ENCODE data around the gene DPP6. TPM values are rescaled to one million over a fixed set of nuclear protein-coding genes. Genes with fewer than 3 reads are reported as not detected.
"Not testable (repeated sequence)": the region's sequence is repeated elsewhere in the genome, so short reads cannot be mapped to it uniquely, and the experiment has no call there.

Gene DPP6
- total and polyA plus RNA-seq, 9 donors: 3.3 to 11.5 (median 4.7) TPM

DNA sequence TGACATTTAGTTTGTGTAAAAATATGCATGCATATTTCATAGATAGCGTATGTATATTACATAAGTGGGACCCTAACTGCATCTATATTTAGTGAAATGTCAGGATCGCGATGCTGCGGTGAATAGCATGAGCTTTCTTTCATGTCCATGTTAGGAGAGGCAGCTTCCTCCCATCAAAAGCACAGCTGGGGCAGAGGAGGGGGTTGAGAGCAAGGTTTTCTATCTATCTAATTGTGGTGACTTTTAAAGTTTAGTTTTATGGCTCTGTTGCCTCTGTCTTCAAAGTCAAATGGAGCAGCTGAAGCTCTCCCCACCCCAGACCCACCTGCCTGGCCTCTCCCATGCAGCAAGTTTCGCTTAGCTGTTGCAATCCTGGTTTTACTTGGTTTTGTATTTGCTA lies 1.8 kb upstream of the DPP6 start:
- WGBS (ENCODE audit: insufficient coverage): no CpG with 5 or more reads among the region's 5 CpGs
- not testable (repeated sequence) for H3K4me3 ChIP-seq (ENCODE audit: low read length); DNase-seq; H3K9me3 ChIP-seq (replicated peaks; ENCODE audit: control insufficient read depth, low read depth, low read length); H3K36me3 ChIP-seq (ENCODE audit: control insufficient read depth, insufficient read depth, low read length); H3K27ac ChIP-seq (ENCODE audit: low read length); H3K4me1 ChIP-seq (ENCODE audit: control insufficient read depth, insufficient read depth, low read length)
- peaks cover 17% of the 10 kb centered on the region for H3K27me3 ChIP-seq (ENCODE audit: control insufficient read depth, insufficient read depth, low read length)

DNA sequence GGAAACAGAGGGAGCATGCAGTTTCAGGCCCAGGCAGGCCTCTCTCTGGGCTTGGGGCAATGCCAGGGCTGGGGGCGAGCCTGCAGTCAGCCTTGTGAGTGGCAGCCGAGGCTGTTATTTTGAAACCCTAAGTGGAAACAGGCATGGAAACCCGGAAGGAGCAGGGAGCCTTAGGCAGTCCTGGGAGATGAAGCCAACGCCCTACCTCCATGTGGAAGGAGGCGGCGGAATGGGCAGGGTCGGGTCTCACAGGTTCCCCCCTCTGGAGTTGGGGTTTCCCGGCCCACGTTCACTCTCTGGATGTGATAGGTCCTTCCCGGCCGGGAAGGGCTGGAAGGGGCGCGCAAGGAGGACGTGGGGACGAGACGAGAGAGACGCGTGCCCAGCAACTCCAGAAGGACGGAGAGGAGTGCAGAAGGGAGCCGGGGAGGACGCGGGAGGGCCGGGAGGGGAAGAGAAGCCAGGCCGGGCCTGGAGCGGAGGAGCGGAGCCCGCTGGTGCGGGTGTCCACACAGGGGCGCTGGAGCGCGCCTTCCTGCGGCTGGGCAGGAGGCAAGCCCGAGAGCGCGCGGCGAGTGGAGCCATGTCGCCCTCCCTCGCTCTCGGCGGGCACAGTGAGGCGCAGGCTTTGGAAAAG lies 1.1 kb upstream of the DPP6 start:
- H3K36me3 ChIP-seq (ENCODE audit: control insufficient read depth, insufficient read depth, low read length); DNase-seq; H3K4me3 ChIP-seq (ENCODE audit: low read length); H3K27ac ChIP-seq (ENCODE audit: low read length); H3K9me3 ChIP-seq (replicated peaks; ENCODE audit: control insufficient read depth, low read depth, low read length); H3K4me1 ChIP-seq (ENCODE audit: control insufficient read depth, insufficient read depth, low read length): not testable (repeated sequence)
- peaks cover 17% of the 10 kb centered on the region for H3K27me3 ChIP-seq (ENCODE audit: control insufficient read depth, insufficient read depth, low read length)
- 0% methylated on average over 5 of the region's 42 CpGs for WGBS (ENCODE audit: insufficient coverage)

DNA sequence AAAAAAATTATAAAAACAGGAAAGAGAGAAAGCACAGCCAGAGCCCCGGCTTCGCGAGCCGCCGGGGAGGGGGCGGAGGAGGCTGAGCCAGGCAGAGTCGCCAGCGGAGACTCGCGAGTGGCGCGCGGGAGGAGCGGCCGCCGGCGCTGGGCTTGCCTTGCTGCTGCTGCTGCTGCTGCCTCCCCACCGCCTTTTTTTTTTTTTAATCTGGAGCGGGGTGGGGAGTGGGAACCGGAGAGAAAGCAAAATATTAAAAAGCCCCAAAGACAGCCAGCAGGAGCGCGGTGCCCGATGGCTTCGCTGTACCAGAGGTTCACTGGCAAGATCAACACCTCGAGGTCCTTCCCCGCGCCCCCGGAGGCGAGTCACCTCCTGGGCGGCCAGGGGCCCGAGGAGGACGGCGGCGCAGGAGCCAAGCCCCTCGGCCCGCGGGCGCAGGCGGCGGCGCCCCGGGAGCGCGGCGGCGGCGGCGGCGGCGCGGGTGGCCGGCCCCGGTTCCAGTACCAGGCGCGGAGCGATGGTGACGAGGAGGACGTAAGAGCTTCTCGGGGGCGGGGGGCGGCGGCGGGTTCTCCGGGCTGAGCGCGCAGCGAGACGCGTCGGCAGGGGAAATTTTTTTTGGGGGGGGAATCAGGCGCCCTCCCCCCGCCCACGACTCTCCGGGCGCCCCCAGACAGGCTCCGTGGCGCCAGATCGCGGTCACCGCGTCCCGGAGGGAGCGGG lies 493 bp downstream of the DPP6 start:
- H3K27me3 ChIP-seq (ENCODE audit: control insufficient read depth, insufficient read depth, low read length): peaks cover 17% of the 10 kb centered on the region
- DNase-seq: peak; percentile 13
- WGBS (ENCODE audit: insufficient coverage): 1% methylated on average over 37 of the region's 83 CpGs
- H3K9me3 ChIP-seq (replicated peaks; ENCODE audit: control insufficient read depth, low read depth, low read length); H3K36me3 ChIP-seq (ENCODE audit: control insufficient read depth, insufficient read depth, low read length); H3K4me3 ChIP-seq (ENCODE audit: low read length); H3K4me1 ChIP-seq (ENCODE audit: control insufficient read depth, insufficient read depth, low read length); H3K27ac ChIP-seq (ENCODE audit: low read length): not testable (repeated sequence)

DNA sequence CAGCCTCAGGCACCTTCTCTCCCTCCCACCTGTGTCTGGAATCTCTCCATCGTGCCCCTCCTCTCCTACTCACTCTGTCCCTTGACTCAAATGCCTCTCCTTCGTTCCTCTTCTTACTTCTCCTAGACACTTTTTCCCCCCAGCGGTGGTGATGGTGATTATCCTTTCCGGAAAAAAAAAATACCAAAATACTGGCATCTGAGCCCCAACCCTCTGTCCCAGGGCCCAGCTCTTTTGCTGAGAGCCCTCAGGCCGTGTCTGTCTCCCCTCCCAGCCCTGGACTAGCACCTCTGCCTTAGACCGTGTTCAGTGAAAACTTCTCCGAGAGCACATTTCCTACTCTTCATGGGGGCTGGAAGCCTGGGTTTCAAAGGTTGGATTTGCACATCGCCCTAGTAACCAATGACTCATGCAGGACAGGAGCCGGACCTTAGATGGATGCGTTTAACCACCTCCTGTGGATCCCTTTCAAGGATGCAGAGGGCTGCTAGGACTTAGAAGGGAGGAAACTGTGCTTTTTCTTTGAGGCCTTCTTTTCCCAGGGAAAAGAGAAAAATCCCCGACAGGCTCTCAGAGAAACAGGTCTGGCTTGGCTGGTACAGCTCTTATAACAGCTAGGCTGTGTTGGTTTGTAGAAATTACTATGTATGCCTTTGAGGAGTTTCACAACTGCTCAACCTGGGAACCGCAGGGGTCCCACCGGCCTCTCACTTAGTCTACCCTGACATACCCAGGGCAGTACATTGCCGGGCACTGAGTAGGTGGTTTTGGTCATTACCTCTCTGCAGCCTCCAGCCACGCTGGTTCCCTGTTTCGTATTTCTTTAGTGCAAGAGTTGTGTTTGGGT lies 1.5 kb downstream of the DPP6 start:
- DNase-seq; H3K4me3 ChIP-seq (ENCODE audit: low read length); H3K36me3 ChIP-seq (ENCODE audit: control insufficient read depth, insufficient read depth, low read length); H3K27ac ChIP-seq (ENCODE audit: low read length); H3K9me3 ChIP-seq (replicated peaks; ENCODE audit: control insufficient read depth, low read depth, low read length); H3K4me1 ChIP-seq (ENCODE audit: control insufficient read depth, insufficient read depth, low read length): not testable (repeated sequence)
- peaks cover 17% of the 10 kb centered on the region for H3K27me3 ChIP-seq (ENCODE audit: control insufficient read depth, insufficient read depth, low read length)
- WGBS (ENCODE audit: insufficient coverage): 50% methylated on average over 1 of the region's 16 CpGs

DNA sequence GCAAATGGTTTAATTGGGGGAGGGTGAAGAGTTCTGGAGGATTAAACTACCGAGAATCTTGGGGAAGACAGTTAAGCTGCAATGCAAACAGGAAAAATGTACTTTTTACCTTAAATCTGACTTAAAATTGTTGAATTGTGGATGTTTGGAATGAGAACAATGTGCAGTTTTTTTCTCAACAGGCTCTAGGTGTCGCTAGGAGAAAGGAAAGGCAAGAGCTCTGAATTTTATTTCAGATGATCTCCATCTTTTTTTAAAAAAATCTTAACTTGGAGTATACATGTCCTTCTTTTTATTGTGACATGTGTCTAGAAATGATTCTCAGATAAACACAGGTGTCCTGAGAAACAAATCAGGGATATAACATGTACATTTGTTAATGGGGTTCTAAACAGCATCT lies 2.5 kb downstream of the DPP6 start:
- not testable (repeated sequence) for H3K27ac ChIP-seq (ENCODE audit: low read length); H3K4me3 ChIP-seq (ENCODE audit: low read length); H3K4me1 ChIP-seq (ENCODE audit: control insufficient read depth, insufficient read depth, low read length); DNase-seq; H3K9me3 ChIP-seq (replicated peaks; ENCODE audit: control insufficient read depth, low read depth, low read length); H3K36me3 ChIP-seq (ENCODE audit: control insufficient read depth, insufficient read depth, low read length)
- H3K27me3 ChIP-seq (ENCODE audit: control insufficient read depth, insufficient read depth, low read length): peaks cover 17% of the 10 kb centered on the region
- no CpG with 5 or more reads among the region's 2 CpGs for WGBS (ENCODE audit: insufficient coverage)

DNA sequence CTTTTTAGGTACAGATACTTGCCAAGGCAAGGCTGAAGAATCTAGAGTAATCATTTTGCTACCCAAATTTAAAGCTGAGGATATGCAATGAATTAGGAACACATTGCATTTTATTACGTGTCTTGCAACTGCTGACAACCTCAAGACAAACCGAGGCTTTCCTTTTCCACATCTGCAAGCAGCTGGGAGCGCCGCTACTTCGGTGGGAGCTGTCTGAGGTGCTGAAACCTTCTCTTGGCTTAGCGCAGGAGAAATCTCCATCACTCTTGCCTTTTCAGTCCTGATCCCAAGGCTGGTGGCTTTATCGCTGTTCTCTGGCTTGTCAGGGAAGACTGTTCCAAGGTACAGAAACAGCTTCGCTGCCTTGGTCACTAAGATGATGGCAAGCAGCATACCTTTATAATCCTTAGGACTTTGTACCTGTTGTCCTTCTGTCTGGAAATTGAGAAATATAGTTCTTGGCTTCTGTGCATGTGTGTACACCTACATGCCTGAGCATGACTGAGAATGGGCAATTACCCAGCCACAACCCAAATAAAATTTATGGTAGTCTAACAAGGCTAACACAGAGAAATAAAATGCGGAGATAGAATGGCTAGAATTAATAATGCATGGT lies 3.4 kb downstream of the DPP6 start:
- not testable (repeated sequence) for H3K27ac ChIP-seq (ENCODE audit: low read length)
- WGBS (ENCODE audit: insufficient coverage): no CpG with 5 or more reads among the region's 9 CpGs
- DNase-seq: peak; percentile 88

DNA sequence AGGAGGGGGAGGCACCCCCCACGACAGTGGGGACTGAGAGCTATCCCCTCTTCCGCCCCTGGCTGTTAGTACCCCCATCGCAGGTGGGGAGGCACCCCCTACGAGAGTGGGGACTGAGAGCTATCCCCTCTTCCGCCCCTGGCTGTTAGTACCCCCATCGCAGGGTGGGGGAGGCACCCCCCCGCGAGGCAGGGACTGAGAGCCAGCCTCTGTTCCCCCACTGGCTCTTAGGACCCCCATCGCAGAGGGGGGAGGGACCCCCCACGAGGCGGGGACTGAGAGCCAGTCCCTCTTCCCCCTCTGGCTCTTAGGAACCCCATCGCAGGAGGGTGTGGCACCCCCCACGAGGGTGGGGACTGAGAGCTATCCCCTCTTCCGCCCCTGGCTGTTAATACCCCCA lies 6.6 kb downstream of the DPP6 start:
- H3K27me3 ChIP-seq (ENCODE audit: control insufficient read depth, insufficient read depth, low read length); DNase-seq; H3K9me3 ChIP-seq (replicated peaks; ENCODE audit: control insufficient read depth, low read depth, low read length); H3K4me1 ChIP-seq (ENCODE audit: control insufficient read depth, insufficient read depth, low read length); H3K4me3 ChIP-seq (ENCODE audit: low read length); H3K36me3 ChIP-seq (ENCODE audit: control insufficient read depth, insufficient read depth, low read length); H3K27ac ChIP-seq (ENCODE audit: low read length): not testable (repeated sequence)
- WGBS (ENCODE audit: insufficient coverage): 80% methylated on average over 3 of the region's 14 CpGs

More for the DNA sequence above, 3.4 kb downstream of the DPP6 start:
- not testable (repeated sequence) for H3K4me3 ChIP-seq (ENCODE audit: low read length); H3K36me3 ChIP-seq (ENCODE audit: control insufficient read depth, insufficient read depth, low read length); H3K4me1 ChIP-seq (ENCODE audit: control insufficient read depth, insufficient read depth, low read length); H3K9me3 ChIP-seq (replicated peaks; ENCODE audit: control insufficient read depth, low read depth, low read length)
- peaks cover 17% of the 10 kb centered on the region for H3K27me3 ChIP-seq (ENCODE audit: control insufficient read depth, insufficient read depth, low read length)

DNA sequence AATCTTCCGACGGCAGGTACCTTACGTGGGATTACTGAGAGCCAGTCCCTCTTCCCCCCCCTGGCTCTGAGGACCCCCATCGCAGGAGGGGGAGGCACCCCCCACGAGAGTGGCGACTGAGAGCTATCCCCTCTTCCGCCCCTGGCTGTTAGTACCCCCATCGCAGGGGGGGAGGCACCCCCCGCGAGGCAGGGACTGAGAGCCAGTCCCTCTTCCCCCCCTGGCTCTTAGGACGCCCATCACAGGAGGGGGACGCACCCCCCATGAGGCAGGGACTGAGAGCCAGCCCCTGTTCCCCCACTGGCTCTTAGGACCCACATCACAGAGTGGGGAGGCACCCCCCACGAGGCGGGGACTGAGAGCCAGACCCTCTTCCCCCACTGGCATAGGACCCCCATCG lies 8.4 kb downstream of the DPP6 start:
- H3K4me1 ChIP-seq (ENCODE audit: control insufficient read depth, insufficient read depth, low read length); H3K36me3 ChIP-seq (ENCODE audit: control insufficient read depth, insufficient read depth, low read length); H3K9me3 ChIP-seq (replicated peaks; ENCODE audit: control insufficient read depth, low read depth, low read length); DNase-seq; H3K4me3 ChIP-seq (ENCODE audit: low read length); H3K27ac ChIP-seq (ENCODE audit: low read length); H3K27me3 ChIP-seq (ENCODE audit: control insufficient read depth, insufficient read depth, low read length): not testable (repeated sequence)
- 86% methylated on average over 1 of the region's 15 CpGs for WGBS (ENCODE audit: insufficient coverage)

DNA sequence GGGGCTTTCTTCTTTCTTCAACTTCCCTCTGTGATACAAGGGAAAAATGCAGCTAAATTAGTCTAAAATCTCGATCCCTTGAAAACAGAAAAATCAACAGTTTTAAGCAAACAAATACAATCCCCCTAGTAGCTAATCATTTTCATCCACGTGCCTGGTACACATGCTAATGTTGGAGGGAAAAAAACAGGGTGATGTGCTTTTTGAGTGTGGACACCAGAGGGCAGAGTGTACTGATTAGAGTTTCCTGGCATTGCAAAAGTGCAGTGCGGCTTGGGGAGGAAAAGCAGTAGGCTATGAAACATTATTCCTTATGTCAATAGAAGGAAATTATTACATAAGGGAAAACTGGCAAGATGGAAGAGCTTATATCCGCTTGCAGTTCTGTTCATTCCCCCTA lies 19.6 kb downstream of the DPP6 start:
- H3K36me3 ChIP-seq (ENCODE audit: control insufficient read depth, insufficient read depth, low read length); H3K4me1 ChIP-seq (ENCODE audit: control insufficient read depth, insufficient read depth, low read length); H3K27ac ChIP-seq (ENCODE audit: low read length); H3K27me3 ChIP-seq (ENCODE audit: control insufficient read depth, insufficient read depth, low read length); H3K9me3 ChIP-seq (replicated peaks; ENCODE audit: control insufficient read depth, low read depth, low read length); H3K4me3 ChIP-seq (ENCODE audit: low read length): not testable (repeated sequence)
- peak; percentile 62 for DNase-seq
- no CpG with 5 or more reads among the region's 4 CpGs for WGBS (ENCODE audit: insufficient coverage)
